K562 (cell line): ENCODE data around the gene HNRNPLL. TPM values are rescaled to one million over a fixed set of nuclear protein-coding genes. Genes with fewer than 3 reads are reported as not detected.

Source experiments
- ELF1 ChIP-seq: fragments of 200-800 bp; sonication (Bioruptor generic); IDR thresholded peaks from 2 replicates; pipeline ENCODE4 v1.6.1; 2016; ENCODE audit warnings: missing genetic modification characterization, missing compliant biosample characterization
- ERF ChIP-seq: fragments of 450-650 bp; formaldehyde crosslinking; IDR thresholded peaks from 2 replicates; pipeline ENCODE4 v1.4.0; 2020; ENCODE audit warnings: mild to moderate bottlenecking, mixed read lengths
- ETV1 ChIP-seq: fragments of 450-650 bp; conservative IDR thresholded peaks from 2 replicates; pipeline ENCODE4 v1.6.1; 2016; ENCODE audit warnings: missing genetic modification characterization, control low read depth, low read depth, missing compliant biosample characterization
- PHF21A ChIP-seq: fragments of 450-650 bp; IDR thresholded peaks from 2 replicates; pipeline ENCODE4 v1.6.1; 2017; ENCODE audit warnings: low read depth, borderline replicate concordance
- POU5F1 ChIP-seq: fragments of 150-350 bp; IDR thresholded peaks from 2 replicates; pipeline ENCODE4 v1.6.1; 2014; ENCODE audit warnings: borderline replicate concordance, low read length, low read depth, mild to moderate bottlenecking; ENCODE audit not compliant: partially characterized antibody
- SAP30 ChIP-seq: fragments of 200-600 bp; sonication (generic); IDR thresholded peaks from 2 replicates; pipeline ENCODE4 v1.6.1; 2012; ENCODE audit warnings: borderline replicate concordance, low read depth, mild to moderate bottlenecking, moderate library complexity, low read length, control low read depth, inconsistent platforms; ENCODE audit not compliant: insufficient read depth, poor library complexity, severe bottlenecking
- TEAD1 ChIP-seq, 2 experiments: fragments of 450-650 bp in 1 of 2; sonication (generic) in 1 of 2; formaldehyde crosslinking; IDR thresholded peaks; 2 replicates each; pipeline versions ENCODE4 v1.4.0 to v1.8.0; 2020 to 2022; ENCODE audit warnings: mild to moderate bottlenecking in 2 of 2, missing genetic modification reagents in 1 of 2
- ZHX1 ChIP-seq: fragments of 150-350 bp; conservative IDR thresholded peaks from 2 replicates; pipeline ENCODE4 v1.6.1; 2014; ENCODE audit warnings: low read length
- ZNF511 ChIP-seq: sonication (generic); formaldehyde crosslinking; IDR thresholded peaks from 2 replicates; pipeline ENCODE4 v1.8.0; 2022; ENCODE audit warnings: mild to moderate bottlenecking, missing genetic modification reagents
- polyA plus RNA-seq, 8 experiments: library from polyadenylated mRNA; depleted of rRNA in 4 of 8; stranded (reverse) in 5 of 8; unstranded in 3 of 8; fragments of >200 nt; fragmentation: Nextera tagmentation in 2 of 8; fragmentation: Illumina TruSeq in 1 of 8; extraction: Ambion mirVana in 2 of 8; extraction: Trizol in 1 of 8; gene quantifications; 2 replicates each; pipeline versions ENCODE4 v1.2.1 to v1.2.3, GENCODE V29; 2011 to 2014; ENCODE audit warnings: inconsistent platforms in 1 of 8, missing spikeins in 1 of 8
- total RNA-seq, 7 experiments: library from RNA; depleted of rRNA in 6 of 7; stranded (reverse); fragments of >200 nt in 6 of 7; fragmentation: Illumina TruSeq in 2 of 7; extraction: Trizol in 2 of 7; gene quantifications; 2 replicates each; pipeline versions ENCODE4 v1.2.1 to v1.2.3, GENCODE V29; 2011 to 2021; ENCODE audit warnings: low replicate concordance in 1 of 7
- TF ChIP-seq, protein P1 (sequence below): sonication (generic); formaldehyde crosslinking; IDR thresholded peaks from 2 replicates; pipeline ENCODE4 v1.9.0; 2022; ENCODE audit warnings: mild to moderate bottlenecking, missing genetic modification reagents
- TF ChIP-seq, protein P2 (sequence below): fragments of 450-650 bp; formaldehyde crosslinking; IDR thresholded peaks from 2 replicates; pipeline ENCODE4 v1.4.0; 2022; ENCODE audit warnings: missing genetic modification characterization
- TF ChIP-seq, protein P3 (sequence below): sonication (generic); formaldehyde crosslinking; IDR thresholded peaks from 2 replicates; pipeline ENCODE4 v1.8.0; 2022; ENCODE audit warnings: missing genetic modification reagents, mild to moderate bottlenecking, borderline replicate concordance

Gene HNRNPLL
- total and polyA plus RNA-seq, 9 of the 15 experiments (the other 6 are each of a cell fraction or from before 2014, with no cell fraction given), result 19.8 to 135 (median 57.8) TPM

- TF ChIP-seq, protein P1, sequence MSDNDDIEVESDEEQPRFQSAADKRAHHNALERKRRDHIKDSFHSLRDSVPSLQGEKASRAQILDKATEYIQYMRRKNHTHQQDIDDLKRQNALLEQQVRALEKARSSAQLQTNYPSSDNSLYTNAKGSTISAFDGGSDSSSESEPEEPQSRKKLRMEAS (CRISPR knock-in tag), result no peak
- TF ChIP-seq ETV1 (tag) (no peak), ERF (CRISPR knock-in tag) (no peak), ZHX1 (no peak), SAP30 (no peak), PHF21A (no peak), POU5F1 (no peak), ZNF511 (no peak), TEAD1 (CRISPR knock-in tag; IDR thresholded peaks at IDR 0.05) (peak in 1 of 2 experiments; percentile 18; a peak in 1 of 4 replicates), ELF1 (tag) (no peak)
- TF ChIP-seq, protein P2, sequence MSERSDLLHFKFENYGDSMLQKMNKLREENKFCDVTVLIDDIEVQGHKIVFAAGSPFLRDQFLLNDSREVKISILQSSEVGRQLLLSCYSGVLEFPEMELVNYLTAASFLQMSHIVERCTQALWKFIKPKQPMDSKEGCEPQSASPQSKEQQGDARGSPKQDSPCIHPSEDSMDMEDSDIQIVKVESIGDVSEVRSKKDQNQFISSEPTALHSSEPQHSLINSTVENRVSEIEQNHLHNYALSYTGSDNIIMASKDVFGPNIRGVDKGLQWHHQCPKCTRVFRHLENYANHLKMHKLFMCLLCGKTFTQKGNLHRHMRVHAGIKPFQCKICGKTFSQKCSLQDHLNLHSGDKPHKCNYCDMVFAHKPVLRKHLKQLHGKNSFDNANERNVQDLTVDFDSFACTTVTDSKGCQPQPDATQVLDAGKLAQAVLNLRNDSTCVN, result no peak
- TF ChIP-seq, protein P3, sequence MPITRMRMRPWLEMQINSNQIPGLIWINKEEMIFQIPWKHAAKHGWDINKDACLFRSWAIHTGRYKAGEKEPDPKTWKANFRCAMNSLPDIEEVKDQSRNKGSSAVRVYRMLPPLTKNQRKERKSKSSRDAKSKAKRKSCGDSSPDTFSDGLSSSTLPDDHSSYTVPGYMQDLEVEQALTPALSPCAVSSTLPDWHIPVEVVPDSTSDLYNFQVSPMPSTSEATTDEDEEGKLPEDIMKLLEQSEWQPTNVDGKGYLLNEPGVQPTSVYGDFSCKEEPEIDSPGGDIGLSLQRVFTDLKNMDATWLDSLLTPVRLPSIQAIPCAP (CRISPR knock-in tag), result no peak
- TF ChIP-seq, all 486 proteins: peak for 33
Measured at GRCh38 chr2:38602136-38602731, 494 bp downstream of the HNRNPLL start (continued).
